ENCODE results near the gene MYH11. TPM values are rescaled to one million over a fixed set of nuclear protein-coding genes. Genes with fewer than 3 reads are reported as not detected.

MYH11 gene
- polyA plus RNA-seq, 1 donor from 2014 or later, result not detected

GRCh38 chr16:15796885-15797284 is 59.9 kb downstream of the MYH11 start:
- no peaks in the 10 kb centered on the region for H3K79me2 ChIP-seq (replicated peaks; ENCODE audit: insufficient read depth, low read length)
- no peaks in the 10 kb centered on the region for H3K36me3 ChIP-seq (ENCODE audit: insufficient read depth, low read length)
- no peaks in the 10 kb centered on the region for H3K27me3 ChIP-seq (ENCODE audit: insufficient read depth, low read depth, low read length)
- H3K27ac ChIP-seq (ENCODE audit: low read length), result no peak overlapping the region
- TF ChIP-seq TAF1 (IDR thresholded peaks at IDR 0.05; ENCODE audit: low read depth), result no peak
- no peak for TF ChIP-seq REST (IDR thresholded peaks at IDR 0.05; ENCODE audit: borderline replicate concordance)
- TF ChIP-seq RAD21 (conservative IDR thresholded peaks at IDR 0.05), result no peak
- TF ChIP-seq MXI1 (conservative IDR thresholded peaks at IDR 0.05; ENCODE audit: poor library complexity, severe bottlenecking), result no peak
- no peak for TF ChIP-seq EZH2 (IDR thresholded peaks at IDR 0.05; ENCODE audit: borderline replicate concordance, insufficient read depth, low read length, poor library complexity, severe bottlenecking)
- no peak for TF ChIP-seq SMC3 (conservative IDR thresholded peaks at IDR 0.05; ENCODE audit: poor library complexity)
- TF ChIP-seq EP300 (conservative IDR thresholded peaks at IDR 0.05; ENCODE audit: poor library complexity, severe bottlenecking), result no peak
- TF ChIP-seq CTCF (IDR thresholded peaks at IDR 0.05; ENCODE audit: poor library complexity, severe bottlenecking), result no peak
- TF ChIP-seq POLR2AphosphoS5 (IDR thresholded peaks at IDR 0.05), result no peak
- no peak overlapping the region for H3K9ac ChIP-seq (ENCODE audit: low read length)
- no peaks in the 10 kb centered on the region for H4K20me1 ChIP-seq (ENCODE audit: insufficient read depth)
- no peaks in the 10 kb centered on the region for H3K9me2 ChIP-seq (ENCODE audit: insufficient read depth, low read length)
- H3K4me2 ChIP-seq (ENCODE audit: low read length), result no peak overlapping the region
- H3F3A ChIP-seq (ENCODE audit: insufficient read depth, low read length, poor library complexity, severe bottlenecking), result no peaks in the 10 kb centered on the region
- no peak overlapping the region for H3K4me3 ChIP-seq (ENCODE audit: low read length)
- H2AFZ ChIP-seq (ENCODE audit: low read depth, low read length), result no peak overlapping the region
- no peaks in the 10 kb centered on the region for H3K9me3 ChIP-seq (ENCODE audit: low read length)

GRCh38 chr16:15795615-15796014 is 61.2 kb downstream of the MYH11 start:
- H3K4me3 ChIP-seq (ENCODE audit: low read length), result no peak overlapping the region
- H3K9me2 ChIP-seq (ENCODE audit: insufficient read depth, low read length), result no peaks in the 10 kb centered on the region
- no peaks in the 10 kb centered on the region for H3K79me2 ChIP-seq (replicated peaks; ENCODE audit: insufficient read depth, low read length)
- no peak overlapping the region for H3K4me2 ChIP-seq (ENCODE audit: low read length)
- H3K27me3 ChIP-seq (ENCODE audit: insufficient read depth, low read depth, low read length), result no peaks in the 10 kb centered on the region
- TF ChIP-seq SMC3 (conservative IDR thresholded peaks at IDR 0.05; ENCODE audit: poor library complexity) (no peak), EZH2 (IDR thresholded peaks at IDR 0.05; ENCODE audit: borderline replicate concordance, insufficient read depth, low read length, poor library complexity, severe bottlenecking) (no peak), REST (IDR thresholded peaks at IDR 0.05; ENCODE audit: borderline replicate concordance) (no peak), RAD21 (conservative IDR thresholded peaks at IDR 0.05) (no peak), CTCF (IDR thresholded peaks at IDR 0.05; ENCODE audit: poor library complexity, severe bottlenecking) (no peak), EP300 (conservative IDR thresholded peaks at IDR 0.05; ENCODE audit: poor library complexity, severe bottlenecking) (no peak), MXI1 (conservative IDR thresholded peaks at IDR 0.05; ENCODE audit: poor library complexity, severe bottlenecking) (no peak), POLR2AphosphoS5 (IDR thresholded peaks at IDR 0.05) (no peak), TAF1 (IDR thresholded peaks at IDR 0.05; ENCODE audit: low read depth) (no peak)
- H4K20me1 ChIP-seq (ENCODE audit: insufficient read depth), result no peaks in the 10 kb centered on the region
- H2AFZ ChIP-seq (ENCODE audit: low read depth, low read length), result no peak overlapping the region
- no peak overlapping the region for H3K9ac ChIP-seq (ENCODE audit: low read length)
- no peaks in the 10 kb centered on the region for H3K9me3 ChIP-seq (ENCODE audit: low read length)
- no peaks in the 10 kb centered on the region for H3K36me3 ChIP-seq (ENCODE audit: insufficient read depth, low read length)
- H3K27ac ChIP-seq (ENCODE audit: low read length), result no peak overlapping the region
- H3F3A ChIP-seq (ENCODE audit: insufficient read depth, low read length, poor library complexity, severe bottlenecking), result no peaks in the 10 kb centered on the region

Data from neural cell (in vitro differentiated cells).